ENCODE data around the gene SOWAHC. TPM values are rescaled to one million over a fixed set of nuclear protein-coding genes. Genes with fewer than 3 reads are reported as not detected.

The SOWAHC gene
- total RNA-seq, 1 donor from 2014 or later, result 15.5 TPM

DNA sequence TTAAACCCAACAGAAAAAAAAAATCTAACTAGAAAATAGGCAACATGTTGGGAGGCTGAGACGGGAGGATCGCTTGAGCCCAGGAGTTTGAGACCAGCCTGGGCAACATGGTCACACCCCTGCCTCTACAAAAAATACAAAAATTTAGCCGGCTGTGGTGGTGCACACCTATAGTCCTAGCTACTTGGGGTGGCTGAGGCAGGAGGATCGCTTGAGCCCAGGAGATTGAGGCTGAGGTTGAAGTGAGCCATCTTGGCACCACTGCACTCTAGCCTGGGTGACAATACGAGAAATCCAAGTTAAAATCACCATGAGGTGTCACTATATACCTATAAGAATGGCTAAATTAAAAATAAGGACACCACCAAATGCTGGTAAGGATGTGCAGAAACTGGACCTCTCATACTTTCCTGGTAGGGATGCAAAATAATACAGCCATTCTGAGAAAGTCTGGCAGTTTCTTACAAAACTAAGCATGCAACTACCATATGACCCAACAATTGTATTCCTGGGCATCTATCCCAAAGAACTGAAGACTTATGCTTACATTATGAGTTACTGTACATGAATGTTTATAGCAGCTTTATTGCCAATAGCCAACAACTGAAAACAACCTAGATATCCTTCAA is 2.6 kb upstream of the SOWAHC start:
- no peak for DNase-seq (ENCODE audit: extremely low spot score, unreplicated experiment)
- H3K4me1 Mint-ChIP-seq (ENCODE audit: unreplicated experiment), result peaks cover 45% of the 10 kb centered on the region
- H3K27ac Mint-ChIP-seq, result peak overlapping the region; percentile 90

DNA sequence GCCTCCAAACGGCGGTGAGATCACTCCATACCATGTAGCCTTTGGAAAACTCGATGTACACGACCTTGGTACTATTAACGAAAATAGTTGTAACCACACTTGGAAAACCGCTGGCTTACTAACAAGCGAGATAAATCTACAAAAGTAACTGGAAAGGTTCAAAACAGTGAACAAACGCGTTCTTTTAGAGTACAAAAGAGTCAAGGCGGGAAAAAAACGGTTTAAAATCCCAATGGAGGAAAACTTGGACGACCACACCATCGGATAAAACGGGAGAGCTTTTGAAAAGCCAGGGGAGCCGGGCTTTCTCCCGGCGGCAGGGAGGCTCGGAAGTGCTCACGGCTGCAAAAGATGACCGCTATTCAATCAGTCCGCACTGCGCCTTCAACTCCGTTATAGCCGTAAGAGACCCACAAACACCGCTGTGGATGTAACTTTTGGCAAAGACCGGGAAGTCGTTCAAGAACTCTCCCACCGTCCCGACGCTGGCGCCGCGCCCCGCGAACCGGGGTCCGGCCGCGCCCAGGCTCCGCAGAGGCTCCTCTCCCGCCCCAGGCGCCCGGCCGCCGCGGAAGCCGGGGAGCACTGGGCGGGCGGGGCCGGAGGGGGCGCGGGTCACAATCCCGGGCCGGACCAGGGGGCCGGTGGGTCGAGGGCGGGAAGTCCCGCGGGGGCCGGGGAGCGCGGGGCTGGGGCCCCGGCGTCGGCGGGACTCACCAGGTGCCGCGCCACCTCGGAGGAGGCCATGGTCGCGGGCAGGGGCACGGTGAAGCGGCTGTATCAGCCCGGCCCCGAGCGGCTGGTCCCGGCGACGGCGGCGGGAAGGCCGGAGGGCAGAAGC is 863 bp upstream of the SOWAHC start:
- peak; percentile 73 for DNase-seq (ENCODE audit: extremely low spot score, unreplicated experiment)
- peaks cover 12% of the 10 kb centered on the region for H3K27me3 Mint-ChIP-seq
- H3K4me1 Mint-ChIP-seq (ENCODE audit: unreplicated experiment), result peaks cover 43% of the 10 kb centered on the region
- H3K4me3 Mint-ChIP-seq, result peak overlapping the region; percentile 97
- H3K9me3 Mint-ChIP-seq, result peaks cover 3% of the 10 kb centered on the region
- peaks cover 14% of the 10 kb centered on the region for H3K36me3 Mint-ChIP-seq
- H3K27ac Mint-ChIP-seq, result peak overlapping the region; percentile 98
- peak; percentile 13 for TF ChIP-seq CTCF (conservative IDR thresholded peaks at IDR 0.05)

More for the DNA sequence above, 2.6 kb upstream of the SOWAHC start:
- H3K27me3 Mint-ChIP-seq, result peaks cover 12% of the 10 kb centered on the region
- peak overlapping the region; percentile 92 for H3K4me3 Mint-ChIP-seq
- no peak for TF ChIP-seq CTCF (conservative IDR thresholded peaks at IDR 0.05)
- H3K9me3 Mint-ChIP-seq, result peaks cover 3% of the 10 kb centered on the region
- H3K36me3 Mint-ChIP-seq, result peaks cover 14% of the 10 kb centered on the region

DNA sequence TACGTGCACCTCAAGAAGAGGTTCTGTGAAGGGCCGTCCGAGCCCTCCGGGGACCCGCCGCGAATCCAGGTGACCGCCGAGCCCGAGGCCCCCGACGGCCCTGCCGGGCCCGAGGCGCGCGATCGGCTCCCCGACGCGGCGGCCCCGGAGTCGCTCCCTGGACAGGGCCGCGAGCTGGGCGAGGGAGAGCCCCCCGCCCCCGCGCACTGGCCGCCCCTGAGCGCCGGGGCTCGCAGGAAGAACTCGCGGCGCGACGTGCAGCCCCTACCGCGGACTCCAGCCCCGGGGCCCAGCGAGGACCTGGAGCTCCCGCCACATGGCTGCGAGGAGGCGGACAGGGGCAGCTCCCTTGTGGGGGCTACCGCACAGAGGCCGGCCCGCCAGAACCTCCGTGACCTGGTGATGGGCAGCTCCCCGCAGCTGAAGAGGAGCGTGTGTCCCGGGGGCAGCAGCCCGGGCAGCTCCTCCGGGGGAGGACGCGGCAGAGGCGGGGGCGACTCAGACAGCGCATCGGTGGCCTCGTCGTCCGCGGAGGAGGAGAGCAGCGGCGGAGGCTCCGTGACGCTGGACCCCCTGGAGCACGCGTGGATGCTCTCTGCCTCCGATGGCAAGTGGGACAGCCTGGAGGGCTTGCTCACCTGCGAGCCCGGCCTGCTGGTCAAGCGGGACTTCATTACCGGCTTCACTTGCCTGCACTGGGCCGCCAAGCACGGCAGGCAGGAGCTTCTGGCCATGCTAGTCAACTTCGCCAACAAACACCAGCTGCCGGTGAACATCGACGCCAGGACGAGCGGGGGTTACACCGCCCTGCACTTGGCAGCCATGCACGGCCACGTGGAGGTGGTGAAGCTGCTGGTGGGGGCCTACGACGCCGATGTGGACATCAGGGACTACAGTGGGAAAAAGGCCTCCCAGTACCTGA is 812 bp downstream of the SOWAHC start:
- Mint-ChIP-seq H3K4me3 (peak overlapping the region; percentile 89), H3K27ac (peak overlapping the region; percentile 78), H3K36me3 (peaks cover 6% of the 10 kb centered on the region), H3K27me3 (peaks cover 12% of the 10 kb centered on the region), H3K4me1 (ENCODE audit: unreplicated experiment) (peaks cover 31% of the 10 kb centered on the region), H3K9me3 (no peaks in the 10 kb centered on the region)
- TF ChIP-seq CTCF (conservative IDR thresholded peaks at IDR 0.05), result no peak
- DNase-seq (ENCODE audit: extremely low spot score, unreplicated experiment), result no peak

GRCh38 chr2:109615637-109616144 is 1.5 kb downstream of the SOWAHC start:
- peak overlapping the region; percentile 78 for H3K27ac Mint-ChIP-seq
- H3K4me3 Mint-ChIP-seq, result peak overlapping the region; percentile 89
- DNase-seq (ENCODE audit: extremely low spot score, unreplicated experiment), result no peak
- peak; percentile 37 for TF ChIP-seq CTCF (conservative IDR thresholded peaks at IDR 0.05)
- peaks cover 31% of the 10 kb centered on the region for H3K4me1 Mint-ChIP-seq (ENCODE audit: unreplicated experiment)
- peaks cover 6% of the 10 kb centered on the region for H3K36me3 Mint-ChIP-seq
- peaks cover 12% of the 10 kb centered on the region for H3K27me3 Mint-ChIP-seq
- H3K9me3 Mint-ChIP-seq, result no peaks in the 10 kb centered on the region

DNA sequence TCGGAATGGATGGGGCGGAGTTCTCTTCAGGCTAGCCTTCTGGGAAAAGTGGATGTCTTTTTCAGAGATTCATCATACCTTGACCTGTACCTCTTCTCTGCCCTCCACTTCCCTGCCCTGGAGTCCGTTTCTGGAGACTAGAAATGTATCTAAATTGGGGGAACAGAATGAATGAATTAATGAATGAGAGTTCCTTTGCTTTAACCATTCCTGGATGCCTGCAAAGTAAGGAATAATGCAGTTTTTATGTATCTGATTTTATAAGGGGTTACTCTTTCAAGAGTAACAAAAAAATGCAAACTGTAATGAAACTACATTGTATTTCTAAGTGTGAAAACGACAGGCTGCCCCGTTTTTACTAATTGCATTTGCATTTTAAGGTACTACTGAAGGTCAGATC is 2.0 kb downstream of the SOWAHC start:
- Mint-ChIP-seq H3K27me3 (peaks cover 12% of the 10 kb centered on the region), H3K27ac (peak overlapping the region; percentile 78), H3K4me1 (ENCODE audit: unreplicated experiment) (peaks cover 31% of the 10 kb centered on the region), H3K9me3 (no peaks in the 10 kb centered on the region), H3K4me3 (peak overlapping the region; percentile 89), H3K36me3 (peaks cover 6% of the 10 kb centered on the region)
- no peak for DNase-seq (ENCODE audit: extremely low spot score, unreplicated experiment)
- TF ChIP-seq CTCF (conservative IDR thresholded peaks at IDR 0.05), result peak; percentile 5

All from type B pancreatic cell (in vitro differentiated cells).